ENCODE data around the gene KAT2A. TPM values are rescaled to one million over a fixed set of nuclear protein-coding genes. Genes with fewer than 3 reads are reported as not detected.

The KAT2A gene
- total RNA-seq, 4 donors from 2014 or later = 9.3 to 34.1 (median 27.0) TPM

GRCh38 chr17:42111871-42112551 lies 9.2 kb downstream of the KAT2A start:
- Histone ChIP-seq H3K4me1 (peaks cover 20 to 63% (median 20%) of the 10 kb centered on the region in 3 donors), H3K27me3 (no peaks in the 10 kb centered on the region), H3K4me3 (peak overlapping the region; percentile 43 to 73 (median 64)), H3K9me3 (no peaks in the 10 kb centered on the region), H3K27ac (peak overlapping the region; percentile 87 to 97 (median 94)), H3K36me3 (peaks cover 0 to 48% (median 3%) of the 10 kb centered on the region in 3 donors)
- peak in 1 of 4 donors; percentile 25 for TF ChIP-seq POLR2A (IDR thresholded peaks at IDR 0.05)
- TF ChIP-seq CTCF (IDR thresholded peaks at IDR 0.05) = no peak
- WGBS, 2 donors = 9% methylated on average over 3 of the region's 12 CpGs; no CpG with 5 or more reads in 1 of the 2 donors
- no peak for DNase-seq
- intact Hi-C loops (cut with DNase I) = loop anchor here (2.0 kb wide), 1 partner anchor 85 kb away; no protein-coding TSS in a partner anchor

- Histone ChIP-seq H3K4me3 (peak overlapping the region in 2 of 4 donors; percentile 61 to 73), H3K9me3 (no peaks in the 10 kb centered on the region), H3K4me1 (peaks cover 20 to 59% (median 20%) of the 10 kb centered on the region in 3 donors), H3K27me3 (no peaks in the 10 kb centered on the region), H3K27ac (peak overlapping the region; percentile 87 to 97 (median 94)), H3K36me3 (peaks cover 0 to 45% (median 0%) of the 10 kb centered on the region in 3 donors)
- TF ChIP-seq CTCF (IDR thresholded peaks at IDR 0.05) (no peak), POLR2A (IDR thresholded peaks at IDR 0.05) (no peak)
- intact Hi-C loops (cut with DNase I) = no loop called here
- no peak for DNase-seq
- WGBS, 2 donors = 92 to 100% methylated on average over 1 to 11 of the region's 11 CpGs
These were observed 9.9 kb downstream of the KAT2A start for GRCh38 chr17:42111265-42111636.

- no peak for TF ChIP-seq CTCF (IDR thresholded peaks at IDR 0.05)
- no peaks in the 10 kb centered on the region for H3K27me3 ChIP-seq
- 82 to 84% methylated on average over 14 to 18 of the region's 18 CpGs for WGBS, 2 donors
- H3K4me1 ChIP-seq = peaks cover 20 to 57% (median 20%) of the 10 kb centered on the region in 3 donors
- peak overlapping the region in 2 of 4 donors; percentile 94 to 97 for H3K27ac ChIP-seq
- peaks cover 0 to 43% (median 0%) of the 10 kb centered on the region in 3 donors for H3K36me3 ChIP-seq
- intact Hi-C loops (cut with DNase I) = no loop called here
- no peaks in the 10 kb centered on the region for H3K9me3 ChIP-seq
- DNase-seq = no peak
- H3K4me3 ChIP-seq = no peak overlapping the region
These were observed 10.6 kb downstream of the KAT2A start for GRCh38 chr17:42110301-42111264.

GRCh38 chr17:42109086-42109485 lies 12.1 kb downstream of the KAT2A start:
- 82% methylated on average over 8 of the region's 9 CpGs; no CpG with 5 or more reads in 1 of the 2 donors for WGBS, 2 donors
- Histone ChIP-seq H3K4me3 (no peak overlapping the region), H3K36me3 (peaks cover 0 to 41% (median 0%) of the 10 kb centered on the region in 3 donors), H3K4me1 (peaks cover 20 to 46% (median 20%) of the 10 kb centered on the region in 3 donors), H3K27me3 (no peaks in the 10 kb centered on the region), H3K27ac (no peak overlapping the region), H3K9me3 (no peaks in the 10 kb centered on the region)
- DNase-seq = no peak
- intact Hi-C loops (cut with DNase I) = no loop called here
- TF ChIP-seq POLR2A (IDR thresholded peaks at IDR 0.05) (no peak), CTCF (IDR thresholded peaks at IDR 0.05) (no peak)

Measured in esophagus squamous epithelium (tissue), 5 donors.